ENCODE results near the gene CMKLR1.

CMKLR1 gene

GRCh38 chr12:108346727-108347710 lies 7.9 kb upstream of the CMKLR1 start:
- TF ChIP-seq, protein P1, sequence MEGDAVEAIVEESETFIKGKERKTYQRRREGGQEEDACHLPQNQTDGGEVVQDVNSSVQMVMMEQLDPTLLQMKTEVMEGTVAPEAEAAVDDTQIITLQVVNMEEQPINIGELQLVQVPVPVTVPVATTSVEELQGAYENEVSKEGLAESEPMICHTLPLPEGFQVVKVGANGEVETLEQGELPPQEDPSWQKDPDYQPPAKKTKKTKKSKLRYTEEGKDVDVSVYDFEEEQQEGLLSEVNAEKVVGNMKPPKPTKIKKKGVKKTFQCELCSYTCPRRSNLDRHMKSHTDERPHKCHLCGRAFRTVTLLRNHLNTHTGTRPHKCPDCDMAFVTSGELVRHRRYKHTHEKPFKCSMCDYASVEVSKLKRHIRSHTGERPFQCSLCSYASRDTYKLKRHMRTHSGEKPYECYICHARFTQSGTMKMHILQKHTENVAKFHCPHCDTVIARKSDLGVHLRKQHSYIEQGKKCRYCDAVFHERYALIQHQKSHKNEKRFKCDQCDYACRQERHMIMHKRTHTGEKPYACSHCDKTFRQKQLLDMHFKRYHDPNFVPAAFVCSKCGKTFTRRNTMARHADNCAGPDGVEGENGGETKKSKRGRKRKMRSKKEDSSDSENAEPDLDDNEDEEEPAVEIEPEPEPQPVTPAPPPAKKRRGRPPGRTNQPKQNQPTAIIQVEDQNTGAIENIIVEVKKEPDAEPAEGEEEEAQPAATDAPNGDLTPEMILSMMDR (IDR thresholded peaks at IDR 0.05; ENCODE audit: insufficient read depth, low read depth, low read length, missing control alignments) = no peak
- no peak for DNase-seq (ENCODE audit: low read depth)
- H3K4me3 ChIP-seq (ENCODE audit: low read length) = no peak overlapping the region

DNA sequence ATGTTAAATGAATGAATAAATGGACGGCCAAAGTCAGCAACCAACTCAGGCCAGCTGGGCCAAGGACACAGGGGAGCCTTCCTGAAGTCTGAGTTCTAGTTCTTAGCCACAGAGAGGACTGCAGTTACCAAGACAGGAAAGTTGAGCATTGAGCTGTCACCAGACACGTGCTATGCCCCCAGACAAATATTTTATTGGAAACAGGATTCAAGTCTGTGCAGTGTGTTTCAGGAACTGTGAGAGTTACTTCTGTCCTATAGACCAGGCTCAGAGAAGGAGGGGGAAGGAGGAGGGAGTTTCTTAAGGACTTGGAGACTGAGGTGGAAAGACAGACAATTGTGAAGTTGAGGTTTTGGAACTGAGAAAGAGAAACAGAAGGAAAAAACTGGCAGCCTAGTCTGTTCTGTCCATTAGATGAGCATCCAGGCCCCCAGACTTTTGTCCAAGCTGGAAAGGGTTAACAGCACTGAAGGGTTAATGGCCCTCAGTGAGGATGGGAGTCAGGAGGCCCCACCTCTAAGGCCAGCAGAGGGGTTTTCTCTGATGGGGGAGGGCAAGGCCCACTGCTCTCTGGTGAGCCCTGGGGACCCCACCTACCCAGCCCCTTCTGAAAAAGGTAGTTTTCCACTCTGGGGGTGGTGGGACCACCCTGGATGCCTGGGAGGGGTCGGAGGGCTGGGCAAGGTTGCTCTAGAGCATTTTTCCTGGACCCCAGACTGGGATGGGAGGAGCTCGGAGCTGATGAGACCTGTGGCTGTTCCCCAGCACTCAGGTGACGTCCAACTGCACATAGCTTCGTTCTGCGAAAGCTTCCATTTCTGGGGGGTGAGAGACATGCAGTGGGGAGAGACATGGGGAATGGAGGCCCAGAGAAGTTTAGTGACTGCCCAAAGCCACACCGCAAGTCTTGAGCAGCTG lies 6.9 kb upstream of the CMKLR1 start:
- DNase-seq (ENCODE audit: low read depth) = no peak
- no peak overlapping the region for H3K4me3 ChIP-seq (ENCODE audit: low read length)
- TF ChIP-seq, protein P1 (IDR thresholded peaks at IDR 0.05; ENCODE audit: insufficient read depth, low read depth, low read length, missing control alignments) = no peak

DNA sequence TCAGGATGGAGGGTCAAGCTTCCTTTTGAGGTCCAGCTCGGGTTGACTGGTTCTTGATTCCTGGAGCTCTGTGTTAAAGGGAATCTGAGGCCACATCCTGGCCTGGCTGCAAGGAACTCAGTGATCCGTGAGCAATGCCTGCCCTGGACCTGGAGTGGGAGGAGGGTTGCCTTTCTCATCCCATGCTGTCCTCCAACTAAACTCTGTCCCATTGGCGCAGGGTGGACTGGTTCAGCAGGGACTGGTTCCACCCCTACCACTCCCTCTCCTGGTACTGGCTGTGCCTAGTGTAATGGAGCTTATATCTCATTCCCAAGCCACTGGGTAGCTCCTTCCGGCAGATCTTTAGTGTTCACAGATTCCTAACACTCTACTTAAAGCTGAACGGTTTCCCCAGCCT lies 3.9 kb upstream of the CMKLR1 start:
- DNase-seq (ENCODE audit: low read depth) = no peak
- TF ChIP-seq, protein P1 (IDR thresholded peaks at IDR 0.05; ENCODE audit: insufficient read depth, low read depth, low read length, missing control alignments) = no peak
- H3K4me3 ChIP-seq (ENCODE audit: low read length) = no peak overlapping the region

DNA sequence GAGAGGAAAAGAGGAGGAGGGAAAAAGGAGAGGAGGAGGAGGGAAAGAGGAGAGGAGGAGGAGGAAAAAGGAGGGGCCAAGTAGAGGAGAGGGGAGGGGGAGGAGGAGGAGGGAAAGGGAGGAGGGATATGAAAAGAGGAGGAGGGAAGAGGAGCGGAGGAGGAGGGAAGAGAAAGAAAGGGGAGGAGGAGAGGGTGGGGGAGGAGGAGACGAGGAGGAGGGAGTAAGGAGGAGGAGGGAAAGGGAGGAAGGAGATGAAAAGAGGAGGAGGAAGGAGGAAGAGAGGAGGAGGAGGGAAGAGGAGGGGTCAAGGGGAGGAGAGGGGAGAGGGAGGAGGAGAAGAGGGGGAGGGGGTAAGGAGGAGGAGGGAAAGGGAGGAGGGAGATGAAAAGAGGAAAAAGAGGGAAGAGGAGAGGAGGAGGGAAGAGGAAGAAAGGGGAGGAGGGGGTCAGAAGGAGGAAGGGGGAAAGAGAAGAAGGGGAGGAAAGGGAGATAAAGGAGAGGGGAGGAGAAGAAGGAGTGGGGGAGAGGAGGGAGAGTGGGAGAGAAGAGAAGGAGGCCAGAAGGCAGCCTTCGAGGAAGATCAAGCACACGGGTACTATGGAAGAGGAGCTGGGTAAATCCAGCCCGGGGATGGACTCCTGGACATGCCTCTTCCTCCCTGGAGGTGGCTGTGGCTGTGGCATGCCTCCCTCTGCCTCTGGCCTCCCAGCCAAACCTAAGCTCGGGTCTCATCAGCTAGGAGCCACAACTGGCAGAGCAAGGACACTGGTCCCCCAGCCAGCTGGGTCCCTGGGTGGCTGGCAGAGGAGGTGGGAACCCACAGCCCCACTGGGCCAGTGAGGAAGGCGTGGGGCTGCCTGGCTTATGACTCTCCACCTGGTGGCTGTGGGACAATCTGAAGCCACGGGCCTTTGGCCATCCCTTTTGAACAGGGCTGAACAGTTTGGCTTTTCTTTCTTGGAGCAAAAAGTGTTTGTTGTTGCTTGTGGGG lies 3.0 kb upstream of the CMKLR1 start:
- no peak for DNase-seq (ENCODE audit: low read depth)
- TF ChIP-seq, protein P1 (IDR thresholded peaks at IDR 0.05; ENCODE audit: insufficient read depth, low read depth, low read length, missing control alignments) = no peak

DNA sequence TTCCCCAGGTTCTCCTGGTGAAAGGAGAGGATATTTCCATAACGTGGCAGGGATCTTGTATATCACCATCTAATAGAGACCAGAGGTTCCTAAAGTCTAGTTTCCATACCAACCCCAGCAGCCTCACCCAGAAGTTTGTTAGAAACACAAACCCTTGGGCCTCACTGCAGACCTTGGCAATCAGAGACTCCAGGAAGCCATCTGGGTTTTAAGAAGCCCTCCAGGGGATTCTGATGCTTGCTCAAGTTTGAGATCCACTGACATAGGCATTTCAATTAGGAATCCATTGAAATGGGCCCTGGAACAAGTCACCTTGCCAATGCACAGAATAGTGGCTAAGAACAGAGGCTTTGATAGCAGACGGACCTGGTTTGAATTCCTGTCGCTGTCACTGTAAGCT lies 2.2 kb upstream of the CMKLR1 start:
- TF ChIP-seq, protein P1 (IDR thresholded peaks at IDR 0.05; ENCODE audit: insufficient read depth, low read depth, low read length, missing control alignments) = no peak
- H3K4me3 ChIP-seq (ENCODE audit: low read length) = no peak overlapping the region
- no peak for DNase-seq (ENCODE audit: low read depth)

More for the DNA sequence above, 3.0 kb upstream of the CMKLR1 start:
- no peak overlapping the region for H3K4me3 ChIP-seq (ENCODE audit: low read length)

DNA sequence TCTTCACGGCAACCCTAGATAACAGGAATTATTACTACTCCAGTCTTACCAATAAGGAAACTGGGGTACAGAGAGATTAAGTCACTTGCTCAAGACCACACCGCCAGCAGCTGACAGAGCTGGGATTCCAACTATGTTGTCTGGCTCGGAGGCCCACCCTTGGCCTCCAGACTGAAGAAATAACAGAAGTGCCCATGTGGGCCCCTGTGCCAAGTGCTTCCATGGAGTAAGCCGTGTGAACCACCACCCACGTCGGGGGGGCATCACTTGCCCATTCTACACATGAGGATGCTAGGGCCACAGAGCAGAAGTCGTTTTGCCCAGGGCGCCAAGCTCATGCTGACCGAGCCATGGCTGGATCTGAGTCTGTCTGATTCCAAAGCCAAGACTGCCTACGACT lies 926 bp upstream of the CMKLR1 start:
- no peak overlapping the region for H3K4me3 ChIP-seq (ENCODE audit: low read length)
- TF ChIP-seq, protein P1 (IDR thresholded peaks at IDR 0.05; ENCODE audit: insufficient read depth, low read depth, low read length, missing control alignments) = no peak
- DNase-seq (ENCODE audit: low read depth) = no peak
